Measurements from ENCODE around the gene SMARCE1. TPM values are rescaled to one million over a fixed set of nuclear protein-coding genes. Genes with fewer than 3 reads are reported as not detected.

The SMARCE1 gene
- polyA plus RNA-seq, 2 of the 4 experiments (the other 2 are of a cell fraction), result 109 to 111 TPM

- no peak for TF ChIP-seq PBX3 (IDR thresholded peaks at IDR 0.05)
- no peak for TF ChIP-seq CBX2 (IDR thresholded peaks at IDR 0.05; ENCODE audit: borderline replicate concordance, low read depth)
Observed at GRCh38 chr17:40651939-40652338, 4.3 kb upstream of the SMARCE1 start (continued).

- WGBS (ENCODE audit: missing lambda C conversion rate), result 36% methylated on average over 27 of the region's 28 CpGs
- no peaks in the 10 kb centered on the region for H3K9me3 ChIP-seq
- H3K4me2 ChIP-seq, result peak overlapping the region; percentile 96
- TF ChIP-seq REST (IDR thresholded peaks at IDR 0.05) (no peak), SMC3 (IDR thresholded peaks at IDR 0.05) (no peak)
- peaks cover 26% of the 10 kb centered on the region for H3K4me1 ChIP-seq
- FAIRE-seq (no peak), ATAC-seq (peak; percentile 51 to 52; a peak in 4 of 6 replicates), DNase-seq (ENCODE audit: low read depth in 1 of 2, low spot score in 1 of 2) (peak in 1 of 2 experiments; percentile 28)
- ChIA-PET CTCF (interaction anchor here (0.6 to 3.2 kb wide), 6 partner anchors 12 to 1019 kb away, joined by 3 to 18 read pairs (median 4); partner anchors contain the start of gene IGFBP4), POLR2A (interaction anchor here (0.8 to 1.1 kb wide), 3 partner anchors 24 to 1040 kb away, joined by 3 to 4 read pairs (median 4); no protein-coding TSS in a partner anchor)
- H3K27ac ChIP-seq, result peak overlapping the region; percentile 91 to 92
- peak overlapping the region; percentile 79 for H3K4me3 ChIP-seq
Observed at GRCh38 chr17:40648384-40648968, 858 bp upstream of the SMARCE1 start.

GRCh38 chr17:40646791-40647623 is 611 bp downstream of the SMARCE1 start:
- POLR2A ChIA-PET, result interaction anchor here (0.6 to 2.0 kb wide), 9 partner anchors 19 to 1041 kb away, joined by 3 to 6 read pairs (median 4); no protein-coding TSS in a partner anchor
- Histone ChIP-seq H3K4me3 (peak overlapping the region; percentile 79), H3K4me2 (peak overlapping the region; percentile 96), H3K27ac (peak overlapping the region; percentile 91 to 92), H3K9me3 (no peaks in the 10 kb centered on the region), H3K4me1 (peaks cover 26% of the 10 kb centered on the region)
- CTCF ChIA-PET, result interaction anchor here (0.6 to 3.2 kb wide), 7 partner anchors 13 to 1020 kb away, joined by 3 to 18 read pairs (median 5); no protein-coding TSS in a partner anchor
- FAIRE-seq (peak; percentile 68), DNase-seq (ENCODE audit: low read depth in 1 of 2, low spot score in 1 of 2) (peak in 1 of 2 experiments; percentile 69), ATAC-seq (peak; percentile 79 to 85)
- TF ChIP-seq NR3C1 (IDR thresholded peaks at IDR 0.05), result no peak
- no peak for TF ChIP-seq HEYL (CRISPR knock-in tag; IDR thresholded peaks at IDR 0.05)
- TF ChIP-seq ZFP36 (IDR thresholded peaks at IDR 0.05; ENCODE audit: borderline replicate concordance, partially characterized antibody), result no peak
- TF ChIP-seq HDAC2 (IDR thresholded peaks at IDR 0.05), result 0 out of 2 replicates have a peak, but pooled peaks have one; percentile 26
- no peak for TF ChIP-seq ZC3H11A (IDR thresholded peaks at IDR 0.05)
- WGBS (ENCODE audit: missing lambda C conversion rate), result 3% methylated on average over 18 of the region's 18 CpGs

GRCh38 chr17:40645943-40646342 is 1.7 kb downstream of the SMARCE1 start:
- Histone ChIP-seq H3K9me3 (no peaks in the 10 kb centered on the region), H3K4me3 (peak overlapping the region; percentile 79; the same call in 1 of the 3 replicates), H3K4me2 (peak overlapping the region; percentile 96), H3K4me1 (peaks cover 26% of the 10 kb centered on the region), H3K27ac (no peak overlapping the region)
- no peak for DNase-seq (ENCODE audit: low read depth in 1 of 2, low spot score in 1 of 2)
- ATAC-seq, result no peak
- CTCF ChIA-PET, result interaction anchor here (1.5 to 3.2 kb wide), 3 partner anchors 26 to 146 kb away, joined by 5 to 18 read pairs (median 6); no protein-coding TSS in a partner anchor
- WGBS (ENCODE audit: missing lambda C conversion rate), result 82% methylated on average over 2 of the region's 2 CpGs
- POLR2A ChIA-PET, result interaction anchor here (0.7 to 2.0 kb wide), 3 partner anchors 12 to 43 kb away, joined by 3 to 6 read pairs (median 3); no protein-coding TSS in a partner anchor
- no peak for FAIRE-seq
- no peak for TF ChIP-seq KDM5A (IDR thresholded peaks at IDR 0.05)
- TF ChIP-seq USF2 (IDR thresholded peaks at IDR 0.05), result no peak
- peak; percentile 44 for TF ChIP-seq MAFK (IDR thresholded peaks at IDR 0.05; ENCODE audit: partially characterized antibody)
